Measurements from ENCODE around the gene RTN4RL2. TPM values are rescaled to one million over a fixed set of nuclear protein-coding genes. Genes with fewer than 3 reads are reported as not detected.

Gene RTN4RL2
- total RNA-seq, 1 experiment from 2014 or later, result 15.5 TPM

DNA sequence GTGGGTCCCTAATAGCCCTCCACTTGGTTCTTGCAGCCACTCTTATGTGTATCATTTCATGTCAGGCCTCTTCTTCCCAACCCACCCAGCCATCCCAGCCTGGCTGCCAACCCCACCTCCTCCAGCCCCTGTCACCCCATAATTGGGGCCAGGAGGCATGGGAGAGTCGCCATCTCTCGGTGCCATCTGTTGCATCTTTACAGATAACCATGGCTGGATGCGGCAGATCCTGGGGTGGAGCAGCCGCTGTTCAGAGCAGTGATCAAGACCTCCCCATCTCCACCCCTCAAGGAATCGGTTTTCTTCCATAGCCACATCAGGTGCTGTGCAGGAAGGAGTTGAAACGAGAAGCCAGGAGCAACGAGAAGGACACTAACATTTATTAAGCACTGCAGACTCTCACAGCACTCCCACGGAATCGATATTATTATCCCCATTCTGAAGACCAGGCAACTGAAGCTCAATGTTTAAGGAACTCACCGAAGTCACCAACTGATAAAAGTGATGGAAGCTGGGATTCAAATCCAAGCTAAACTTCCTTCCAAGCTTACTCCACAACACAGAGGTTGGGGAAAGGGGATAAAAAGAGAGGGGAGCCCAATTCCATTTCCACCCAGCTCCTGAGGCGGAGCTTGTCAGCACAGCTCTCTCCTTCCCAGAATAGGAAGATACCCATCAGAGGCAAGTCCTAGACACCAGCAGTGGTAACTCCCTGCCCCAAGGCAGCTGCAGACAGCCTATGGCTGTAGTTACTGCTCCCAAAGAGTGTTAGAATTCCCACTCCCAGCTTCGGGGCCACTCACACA, 52.5 kb downstream of the RTN4RL2 start (continued):
- TF ChIP-seq, protein P1, sequence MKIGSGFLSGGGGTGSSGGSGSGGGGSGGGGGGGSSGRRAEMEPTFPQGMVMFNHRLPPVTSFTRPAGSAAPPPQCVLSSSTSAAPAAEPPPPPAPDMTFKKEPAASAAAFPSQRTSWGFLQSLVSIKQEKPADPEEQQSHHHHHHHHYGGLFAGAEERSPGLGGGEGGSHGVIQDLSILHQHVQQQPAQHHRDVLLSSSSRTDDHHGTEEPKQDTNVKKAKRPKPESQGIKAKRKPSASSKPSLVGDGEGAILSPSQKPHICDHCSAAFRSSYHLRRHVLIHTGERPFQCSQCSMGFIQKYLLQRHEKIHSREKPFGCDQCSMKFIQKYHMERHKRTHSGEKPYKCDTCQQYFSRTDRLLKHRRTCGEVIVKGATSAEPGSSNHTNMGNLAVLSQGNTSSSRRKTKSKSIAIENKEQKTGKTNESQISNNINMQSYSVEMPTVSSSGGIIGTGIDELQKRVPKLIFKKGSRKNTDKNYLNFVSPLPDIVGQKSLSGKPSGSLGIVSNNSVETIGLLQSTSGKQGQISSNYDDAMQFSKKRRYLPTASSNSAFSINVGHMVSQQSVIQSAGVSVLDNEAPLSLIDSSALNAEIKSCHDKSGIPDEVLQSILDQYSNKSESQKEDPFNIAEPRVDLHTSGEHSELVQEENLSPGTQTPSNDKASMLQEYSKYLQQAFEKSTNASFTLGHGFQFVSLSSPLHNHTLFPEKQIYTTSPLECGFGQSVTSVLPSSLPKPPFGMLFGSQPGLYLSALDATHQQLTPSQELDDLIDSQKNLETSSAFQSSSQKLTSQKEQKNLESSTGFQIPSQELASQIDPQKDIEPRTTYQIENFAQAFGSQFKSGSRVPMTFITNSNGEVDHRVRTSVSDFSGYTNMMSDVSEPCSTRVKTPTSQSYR (CRISPR knock-in tag; IDR thresholded peaks at IDR 0.05), result no peak
- TF ChIP-seq, protein P2, sequence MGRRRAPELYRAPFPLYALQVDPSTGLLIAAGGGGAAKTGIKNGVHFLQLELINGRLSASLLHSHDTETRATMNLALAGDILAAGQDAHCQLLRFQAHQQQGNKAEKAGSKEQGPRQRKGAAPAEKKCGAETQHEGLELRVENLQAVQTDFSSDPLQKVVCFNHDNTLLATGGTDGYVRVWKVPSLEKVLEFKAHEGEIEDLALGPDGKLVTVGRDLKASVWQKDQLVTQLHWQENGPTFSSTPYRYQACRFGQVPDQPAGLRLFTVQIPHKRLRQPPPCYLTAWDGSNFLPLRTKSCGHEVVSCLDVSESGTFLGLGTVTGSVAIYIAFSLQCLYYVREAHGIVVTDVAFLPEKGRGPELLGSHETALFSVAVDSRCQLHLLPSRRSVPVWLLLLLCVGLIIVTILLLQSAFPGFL (CRISPR knock-in tag; IDR thresholded peaks at IDR 0.05; ENCODE audit: borderline replicate concordance), result no peak
- TF ChIP-seq ZNF423 (CRISPR knock-in tag; IDR thresholded peaks at IDR 0.05) (no peak), GABPB1 (CRISPR knock-in tag; IDR thresholded peaks at IDR 0.05) (no peak), KAT7 (CRISPR knock-in tag; IDR thresholded peaks at IDR 0.05; ENCODE audit: borderline replicate concordance) (no peak), NR3C1 (CRISPR knock-in tag; conservative IDR thresholded peaks at IDR 0.05; ENCODE audit: low read depth) (no peak), NR1H2 (CRISPR knock-in tag; IDR thresholded peaks at IDR 0.05) (no peak)
- TF ChIP-seq, protein P3, sequence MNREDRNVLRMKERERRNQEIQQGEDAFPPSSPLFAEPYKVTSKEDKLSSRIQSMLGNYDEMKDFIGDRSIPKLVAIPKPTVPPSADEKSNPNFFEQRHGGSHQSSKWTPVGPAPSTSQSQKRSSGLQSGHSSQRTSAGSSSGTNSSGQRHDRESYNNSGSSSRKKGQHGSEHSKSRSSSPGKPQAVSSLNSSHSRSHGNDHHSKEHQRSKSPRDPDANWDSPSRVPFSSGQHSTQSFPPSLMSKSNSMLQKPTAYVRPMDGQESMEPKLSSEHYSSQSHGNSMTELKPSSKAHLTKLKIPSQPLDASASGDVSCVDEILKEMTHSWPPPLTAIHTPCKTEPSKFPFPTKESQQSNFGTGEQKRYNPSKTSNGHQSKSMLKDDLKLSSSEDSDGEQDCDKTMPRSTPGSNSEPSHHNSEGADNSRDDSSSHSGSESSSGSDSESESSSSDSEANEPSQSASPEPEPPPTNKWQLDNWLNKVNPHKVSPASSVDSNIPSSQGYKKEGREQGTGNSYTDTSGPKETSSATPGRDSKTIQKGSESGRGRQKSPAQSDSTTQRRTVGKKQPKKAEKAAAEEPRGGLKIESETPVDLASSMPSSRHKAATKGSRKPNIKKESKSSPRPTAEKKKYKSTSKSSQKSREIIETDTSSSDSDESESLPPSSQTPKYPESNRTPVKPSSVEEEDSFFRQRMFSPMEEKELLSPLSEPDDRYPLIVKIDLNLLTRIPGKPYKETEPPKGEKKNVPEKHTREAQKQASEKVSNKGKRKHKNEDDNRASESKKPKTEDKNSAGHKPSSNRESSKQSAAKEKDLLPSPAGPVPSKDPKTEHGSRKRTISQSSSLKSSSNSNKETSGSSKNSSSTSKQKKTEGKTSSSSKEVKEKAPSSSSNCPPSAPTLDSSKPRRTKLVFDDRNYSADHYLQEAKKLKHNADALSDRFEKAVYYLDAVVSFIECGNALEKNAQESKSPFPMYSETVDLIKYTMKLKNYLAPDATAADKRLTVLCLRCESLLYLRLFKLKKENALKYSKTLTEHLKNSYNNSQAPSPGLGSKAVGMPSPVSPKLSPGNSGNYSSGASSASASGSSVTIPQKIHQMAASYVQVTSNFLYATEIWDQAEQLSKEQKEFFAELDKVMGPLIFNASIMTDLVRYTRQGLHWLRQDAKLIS (CRISPR knock-in tag; IDR thresholded peaks at IDR 0.05; ENCODE audit: borderline replicate concordance), result no peak
- TF ChIP-seq, protein P4, sequence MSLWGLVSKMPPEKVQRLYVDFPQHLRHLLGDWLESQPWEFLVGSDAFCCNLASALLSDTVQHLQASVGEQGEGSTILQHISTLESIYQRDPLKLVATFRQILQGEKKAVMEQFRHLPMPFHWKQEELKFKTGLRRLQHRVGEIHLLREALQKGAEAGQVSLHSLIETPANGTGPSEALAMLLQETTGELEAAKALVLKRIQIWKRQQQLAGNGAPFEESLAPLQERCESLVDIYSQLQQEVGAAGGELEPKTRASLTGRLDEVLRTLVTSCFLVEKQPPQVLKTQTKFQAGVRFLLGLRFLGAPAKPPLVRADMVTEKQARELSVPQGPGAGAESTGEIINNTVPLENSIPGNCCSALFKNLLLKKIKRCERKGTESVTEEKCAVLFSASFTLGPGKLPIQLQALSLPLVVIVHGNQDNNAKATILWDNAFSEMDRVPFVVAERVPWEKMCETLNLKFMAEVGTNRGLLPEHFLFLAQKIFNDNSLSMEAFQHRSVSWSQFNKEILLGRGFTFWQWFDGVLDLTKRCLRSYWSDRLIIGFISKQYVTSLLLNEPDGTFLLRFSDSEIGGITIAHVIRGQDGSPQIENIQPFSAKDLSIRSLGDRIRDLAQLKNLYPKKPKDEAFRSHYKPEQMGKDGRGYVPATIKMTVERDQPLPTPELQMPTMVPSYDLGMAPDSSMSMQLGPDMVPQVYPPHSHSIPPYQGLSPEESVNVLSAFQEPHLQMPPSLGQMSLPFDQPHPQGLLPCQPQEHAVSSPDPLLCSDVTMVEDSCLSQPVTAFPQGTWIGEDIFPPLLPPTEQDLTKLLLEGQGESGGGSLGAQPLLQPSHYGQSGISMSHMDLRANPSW (CRISPR knock-in tag; conservative IDR thresholded peaks at IDR 0.05; ENCODE audit: low read depth), result no peak

DNA sequence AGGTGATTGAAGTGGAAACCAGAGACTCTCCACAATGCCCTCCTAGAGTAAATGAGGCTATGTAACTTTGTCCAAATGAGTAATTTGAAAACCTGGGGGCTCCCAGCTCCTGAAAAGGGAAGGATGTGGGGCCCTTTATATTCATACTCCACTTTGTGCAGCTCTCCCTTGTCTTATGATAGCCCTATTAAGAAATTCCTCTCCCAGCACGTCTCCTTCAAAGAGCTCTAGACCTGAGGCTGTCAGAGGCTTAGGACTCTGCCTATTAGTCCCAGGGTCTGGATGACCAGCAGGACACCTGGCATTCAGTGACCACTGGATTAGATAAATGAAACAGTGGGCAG, 53.1 kb downstream of the RTN4RL2 start:
- Mint-ChIP-seq H3K27me3 (ENCODE audit: low read depth) (peaks cover 22% of the 10 kb centered on the region), H3K27ac (no peak overlapping the region), H3K4me1 (peaks cover 20% of the 10 kb centered on the region), H3K4me3 (peak overlapping the region; percentile 93), H3K9me3 (no peaks in the 10 kb centered on the region), H3K36me3 (no peaks in the 10 kb centered on the region)
- TF ChIP-seq, protein P5, sequence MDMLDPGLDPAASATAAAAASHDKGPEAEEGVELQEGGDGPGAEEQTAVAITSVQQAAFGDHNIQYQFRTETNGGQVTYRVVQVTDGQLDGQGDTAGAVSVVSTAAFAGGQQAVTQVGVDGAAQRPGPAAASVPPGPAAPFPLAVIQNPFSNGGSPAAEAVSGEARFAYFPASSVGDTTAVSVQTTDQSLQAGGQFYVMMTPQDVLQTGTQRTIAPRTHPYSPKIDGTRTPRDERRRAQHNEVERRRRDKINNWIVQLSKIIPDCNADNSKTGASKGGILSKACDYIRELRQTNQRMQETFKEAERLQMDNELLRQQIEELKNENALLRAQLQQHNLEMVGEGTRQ (CRISPR knock-in tag; IDR thresholded peaks at IDR 0.05), result no peak
- TF ChIP-seq GTF2I (CRISPR knock-in tag; conservative IDR thresholded peaks at IDR 0.05), result no peak
- TF ChIP-seq, protein P6, sequence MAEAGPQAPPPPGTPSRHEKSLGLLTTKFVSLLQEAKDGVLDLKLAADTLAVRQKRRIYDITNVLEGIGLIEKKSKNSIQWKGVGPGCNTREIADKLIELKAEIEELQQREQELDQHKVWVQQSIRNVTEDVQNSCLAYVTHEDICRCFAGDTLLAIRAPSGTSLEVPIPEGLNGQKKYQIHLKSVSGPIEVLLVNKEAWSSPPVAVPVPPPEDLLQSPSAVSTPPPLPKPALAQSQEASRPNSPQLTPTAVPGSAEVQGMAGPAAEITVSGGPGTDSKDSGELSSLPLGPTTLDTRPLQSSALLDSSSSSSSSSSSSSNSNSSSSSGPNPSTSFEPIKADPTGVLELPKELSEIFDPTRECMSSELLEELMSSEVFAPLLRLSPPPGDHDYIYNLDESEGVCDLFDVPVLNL (CRISPR knock-in tag; IDR thresholded peaks at IDR 0.05; ENCODE audit: borderline replicate concordance, low read depth), result no peak
- no peak for TF ChIP-seq ZNF423 (CRISPR knock-in tag; IDR thresholded peaks at IDR 0.05)
- no peak for TF ChIP-seq PRRX2 (CRISPR knock-in tag; IDR thresholded peaks at IDR 0.05)
- TF ChIP-seq MXD4 (CRISPR knock-in tag; IDR thresholded peaks at IDR 0.05; ENCODE audit: borderline replicate concordance), result no peak
- TF ChIP-seq FOXJ3 (CRISPR knock-in tag; IDR thresholded peaks at IDR 0.05; ENCODE audit: borderline replicate concordance), result no peak
- no peak for TF ChIP-seq ZNF416 (CRISPR knock-in tag; IDR thresholded peaks at IDR 0.05)
- TF ChIP-seq FOXK1 (CRISPR knock-in tag; IDR thresholded peaks at IDR 0.05), result no peak
- ChIA-PET CTCF (interaction anchor here (0.6 to 6.9 kb wide), 13 partner anchors 13 to 163 kb away, joined by 3 to 147 read pairs (median 4); partner anchors contain the start of genes RTN4RL2 and UBE2L6), POLR2A (interaction anchor here (0.8 to 3.9 kb wide), 4 partner anchors 13 to 34 kb away, joined by 3 to 37 read pairs (median 8); no protein-coding TSS in a partner anchor)
- ATAC-seq (no peak), DNase-seq (ENCODE audit: low spot score) (no peak)

Data from WTC11 (cell line).